Skeletal muscle cell (primary cell): ENCODE results near the gene S100A16.
"Not testable (repeated sequence)": the region's sequence is repeated elsewhere in the genome, so short reads cannot be mapped to it uniquely, and the experiment has no call there.

Experiments
- DNase-seq: peaks from one replicate; pipeline ENCODE4 v3.0.0-alpha.2; 2010; ENCODE audit warnings: low read depth
- H3K4me3 ChIP-seq: 2 replicates; pipeline ENCODE4 v1.5.1; 2011; ENCODE audit warnings: low read depth, mild to moderate bottlenecking, control low read depth, low read length, moderate library complexity

The S100A16 gene

DNA sequence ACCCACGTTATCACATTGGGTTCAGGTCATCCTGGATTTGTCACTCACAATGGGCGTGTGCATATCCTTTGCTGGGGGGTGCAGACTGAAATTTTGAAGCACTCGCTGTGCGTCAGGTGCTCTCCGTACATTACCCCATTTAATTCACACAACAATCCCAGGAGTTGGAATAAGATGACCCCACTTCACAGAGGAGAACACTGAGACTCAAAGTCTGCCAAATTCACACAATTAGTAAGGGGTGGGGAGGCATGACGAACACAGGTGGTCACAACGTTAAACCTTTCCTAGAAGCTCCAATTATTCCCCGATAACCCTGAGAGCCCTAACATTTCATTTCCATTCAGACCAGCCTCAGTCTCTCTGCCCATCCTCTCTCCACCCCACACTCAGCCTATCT lies 43.5 kb downstream of the S100A16 start:
- H3K4me3 ChIP-seq = no peak overlapping the region
- DNase-seq = no peak

DNA sequence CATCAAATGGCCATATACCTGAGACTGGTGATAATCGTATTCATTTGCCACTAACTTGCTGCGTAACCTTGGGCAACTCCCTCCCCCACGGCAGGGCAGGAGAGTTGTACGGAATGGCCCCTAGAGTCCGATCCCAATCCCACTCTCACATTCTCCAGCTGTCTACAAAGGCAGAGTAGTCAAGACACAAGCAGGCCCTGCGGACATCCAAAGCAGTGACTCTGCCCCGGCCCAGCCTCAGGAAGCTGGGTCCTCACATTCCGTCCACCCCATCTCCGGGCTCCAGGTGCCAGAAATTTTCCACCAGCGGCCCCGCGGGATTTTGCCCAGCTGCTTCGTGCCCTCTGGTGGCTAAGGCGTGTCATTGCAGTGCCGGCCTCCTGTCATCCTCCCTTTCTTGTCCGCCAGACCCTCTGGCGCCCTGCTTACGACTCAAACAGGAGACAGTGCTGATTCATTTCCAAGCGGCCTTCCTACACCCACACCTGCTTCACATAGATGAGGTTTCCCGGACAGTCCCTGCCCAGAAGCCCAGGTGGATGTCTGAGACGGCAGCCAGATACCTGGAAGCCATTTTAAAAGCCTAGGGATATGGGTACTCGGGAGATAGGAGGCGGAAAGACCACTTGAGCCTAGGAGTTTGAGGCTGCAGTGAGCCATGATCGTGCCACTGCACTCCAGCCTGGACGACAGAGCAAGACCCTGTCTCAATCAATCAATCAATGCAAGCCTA lies 44.4 kb downstream of the S100A16 start:
- H3K4me3 ChIP-seq = no peak overlapping the region
- DNase-seq = no peak

GRCh38 chr1:153567621-153568366 lies 45.1 kb downstream of the S100A16 start:
- no peak for DNase-seq
- H3K4me3 ChIP-seq = no peak overlapping the region

- H3K4me3 ChIP-seq = no peak overlapping the region
- peak; percentile 96 for DNase-seq
These were observed 46.2 kb downstream of the S100A16 start for GRCh38 chr1:153566414-153567371.

GRCh38 chr1:153565529-153566374 lies 47.2 kb downstream of the S100A16 start, which contains the start of gene S100A2:
S100A2 (minus strand) TSS chr1:153565844; CDS start chr1:153563877, 1,967 bp downstream.
- peak; percentile 81 for DNase-seq
- H3K4me3 ChIP-seq = no peak within 1 kb of the TSS

- DNase-seq = no peak
- H3K4me3 ChIP-seq = no peak overlapping the region
These were observed 48.9 kb downstream of the S100A16 start for GRCh38 chr1:153563991-153564390.

- DNase-seq = no peak
- H3K4me3 ChIP-seq = no peak overlapping the region
These were observed 49.4 kb downstream of the S100A16 start for GRCh38 chr1:153563483-153563901.

DNA sequence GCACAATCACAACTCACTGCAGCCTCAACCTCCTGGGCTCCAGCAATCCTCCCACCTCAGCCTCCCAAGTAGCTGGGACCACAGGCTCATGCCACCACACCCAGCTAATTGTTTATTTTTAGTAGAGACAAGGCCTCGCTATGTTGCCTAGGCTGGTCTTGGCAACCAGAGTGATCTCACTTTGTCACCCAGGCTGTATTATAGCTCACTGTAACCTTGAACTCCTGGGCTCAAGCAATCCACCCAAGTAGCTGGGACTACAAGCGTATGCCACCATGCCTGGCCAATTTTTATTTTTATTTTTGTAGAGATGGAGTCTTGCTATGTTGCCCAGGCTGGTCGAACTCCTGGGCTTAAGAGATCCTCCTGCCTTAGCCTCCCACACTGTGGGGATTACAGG lies 50.9 kb downstream of the S100A16 start:
- H3K4me3 ChIP-seq, DNase-seq: not testable (repeated sequence)

DNA sequence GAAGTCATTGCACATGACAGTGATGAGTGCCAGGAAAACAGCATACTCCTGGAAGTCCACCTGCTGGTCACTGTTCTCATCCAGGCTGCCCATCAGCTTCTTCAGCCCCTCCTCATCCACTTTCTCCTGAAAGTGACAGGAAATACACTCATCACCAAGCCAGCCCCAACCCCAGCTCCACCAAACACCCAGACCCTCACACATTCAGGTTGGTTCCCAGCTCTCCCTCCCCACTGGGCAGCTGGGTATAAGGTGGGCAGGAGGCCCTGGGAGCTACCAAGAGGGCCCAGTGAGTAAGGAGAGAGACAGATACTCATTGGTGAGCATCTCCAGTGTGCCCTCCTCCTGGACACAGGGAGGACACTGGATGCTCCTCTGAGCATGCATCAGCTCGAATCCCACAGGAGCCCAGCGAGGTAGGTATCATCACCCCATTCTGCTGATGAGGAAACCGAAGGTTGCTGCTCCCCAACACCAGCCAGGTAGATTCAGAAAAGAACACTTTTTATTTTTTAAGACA lies 51.4 kb downstream of the S100A16 start:
- H3K4me3 ChIP-seq = no peak overlapping the region
- no peak for DNase-seq

GRCh38 chr1:153560771-153561465 lies 52.0 kb downstream of the S100A16 start:
- DNase-seq = no peak
- H3K4me3 ChIP-seq = no peak overlapping the region

DNA sequence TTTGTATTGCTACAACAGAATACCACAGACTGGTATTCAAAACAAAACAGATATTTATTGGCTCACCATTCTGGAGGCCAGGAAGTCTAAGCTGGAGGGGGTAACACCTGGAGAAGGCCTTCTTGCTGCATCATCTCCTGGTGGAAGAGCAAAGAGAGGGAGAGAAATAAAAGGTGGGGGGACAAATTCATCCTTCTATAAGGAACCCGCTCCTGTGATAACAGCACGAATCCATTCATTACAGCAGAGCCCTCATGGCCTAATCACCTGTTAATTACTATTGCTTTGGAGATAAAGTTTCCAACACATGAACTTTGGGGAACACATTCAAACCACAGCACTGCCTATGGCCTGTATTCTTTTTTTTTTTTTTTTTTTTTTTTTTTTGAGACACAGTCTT lies 52.7 kb downstream of the S100A16 start:
- DNase-seq = no peak
- H3K4me3 ChIP-seq = no peak overlapping the region

DNA sequence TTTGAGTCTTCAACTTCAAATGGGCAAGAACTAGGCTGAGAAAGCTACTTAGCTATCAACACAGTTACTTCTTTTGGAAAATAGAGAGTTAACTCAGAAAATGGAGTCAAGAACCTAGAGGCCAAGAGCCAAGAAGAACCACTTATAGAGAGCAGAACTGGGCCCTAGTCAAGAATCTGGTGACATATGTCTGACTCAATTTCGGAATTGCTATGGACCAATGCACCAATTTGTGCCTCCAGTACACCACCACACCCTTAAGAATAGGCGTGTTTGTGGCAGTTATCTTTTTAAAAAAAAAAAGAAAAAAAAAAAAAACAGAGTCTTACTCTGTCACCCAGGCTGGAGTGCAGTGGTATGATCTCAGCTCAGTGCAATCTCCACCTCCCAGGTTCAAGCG lies 55.1 kb downstream of the S100A16 start:
- H3K4me3 ChIP-seq = no peak overlapping the region
- no peak for DNase-seq
